Activated CD4-positive, alpha-beta memory T cell treated with anti-CD3 and anti-CD28 coated beads for 36 hours (primary cell): ENCODE measurements around the gene MTUS2. TPM values are rescaled to one million over a fixed set of nuclear protein-coding genes. Genes with fewer than 3 reads are reported as not detected.

Source experiments
- CTCF ChIA-PET: fragments of 350-600 bp; sonication (Branson Sonifier 250); formaldehyde crosslinking; loops from one replicate; lab custom pipeline; 2021; ENCODE audit warnings: antibody characterized with exemption, inconsistent platforms; lab: Charles Lee
- POLR2A ChIA-PET: fragments of 350-600 bp; sonication (Branson Sonifier 250); formaldehyde crosslinking; loops from one replicate; lab custom pipeline; 2021; ENCODE audit warnings: antibody characterized with exemption; lab: Charles Lee
- DNase-seq: peaks from one replicate; pipeline ENCODE4 v3.0.0-alpha.2; 2020
- H3K27ac Mint-ChIP-seq: one replicate; pipeline ENCODE4 v1.8.0; 2021; ENCODE audit warnings: mixed read lengths
- H3K27me3 Mint-ChIP-seq: one replicate; pipeline ENCODE4 v1.8.0; 2021; ENCODE audit warnings: mixed read lengths
- H3K36me3 Mint-ChIP-seq: one replicate; pipeline ENCODE4 v1.8.0; 2021; ENCODE audit warnings: mixed read lengths
- H3K4me1 Mint-ChIP-seq: one replicate; pipeline ENCODE4 v1.8.0; 2021; ENCODE audit warnings: low read depth, mixed read lengths
- H3K4me3 Mint-ChIP-seq: one replicate; pipeline ENCODE4 v1.8.0; 2021; ENCODE audit warnings: mild to moderate bottlenecking, mixed read lengths
- H3K9me3 Mint-ChIP-seq: one replicate; pipeline ENCODE4 v1.8.0; 2021; ENCODE audit warnings: mixed read lengths
- intact Hi-C: fragments of 100-400 bp; cut with micrococcal nuclease; formaldehyde crosslinking; loops from one replicate; pipeline ENCODE4 v1.15.1; 2023
- total RNA-seq, 2 experiments: library from RNA; stranded (reverse); gene quantifications; one replicate each; pipeline ENCODE4 v1.2.3, GENCODE V29; 2021

The MTUS2 gene
- total RNA-seq, 2 experiments from 2014 or later = not detected

GRCh38 chr13:29515372-29515771 is 695.2 kb downstream of the MTUS2 start:
- Mint-ChIP-seq H3K9me3 (no peaks in the 10 kb centered on the region), H3K4me1 (no peaks in the 10 kb centered on the region), H3K27me3 (no peaks in the 10 kb centered on the region), H3K36me3 (peaks cover 49% of the 10 kb centered on the region), H3K27ac (no peak overlapping the region), H3K4me3 (no peak overlapping the region)
- intact Hi-C loops = no loop called here
- POLR2A ChIA-PET = no interaction called here
- DNase-seq = no peak
- CTCF ChIA-PET = no interaction called here

- intact Hi-C loops = no loop called here
- POLR2A ChIA-PET = no interaction called here
- H3K9me3 Mint-ChIP-seq = no peaks in the 10 kb centered on the region
- H3K27me3 Mint-ChIP-seq = no peaks in the 10 kb centered on the region
- H3K4me1 Mint-ChIP-seq = no peaks in the 10 kb centered on the region
- CTCF ChIA-PET = no interaction called here
- H3K4me3 Mint-ChIP-seq = no peak overlapping the region
- no peak for DNase-seq
- no peak overlapping the region for H3K27ac Mint-ChIP-seq
- H3K36me3 Mint-ChIP-seq = peaks cover 52% of the 10 kb centered on the region
Measured at GRCh38 chr13:29516012-29516411, 695.9 kb downstream of the MTUS2 start.

DNA sequence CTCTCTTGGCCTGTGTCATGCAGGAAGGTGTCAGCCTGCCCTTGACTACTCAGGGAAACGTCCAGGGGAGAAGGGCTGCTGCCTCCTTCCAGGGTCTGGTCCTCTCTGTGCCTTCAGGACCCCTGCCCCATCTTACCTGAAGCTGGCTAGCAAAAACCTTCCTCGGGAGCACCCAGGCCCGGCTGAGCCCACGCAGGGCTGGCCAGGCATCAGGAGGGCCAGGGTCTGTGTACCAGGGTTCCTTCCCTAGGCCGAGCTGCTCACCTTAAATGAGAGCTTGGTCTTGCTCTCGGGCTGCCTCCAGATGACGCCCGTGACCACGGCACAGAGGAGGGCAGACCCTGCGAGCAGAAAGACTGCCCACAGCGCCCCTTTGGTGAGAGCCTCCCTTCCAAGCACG is 696.7 kb downstream of the MTUS2 start:
- no peak overlapping the region for H3K27ac Mint-ChIP-seq
- ChIA-PET POLR2A (interaction anchor here (0.6 kb wide), 1 partner anchor 125 kb away, joined by 3 read pairs; no protein-coding TSS in a partner anchor), CTCF (interaction anchor here (1.4 to 3.0 kb wide), 2 partner anchors 8 to 191 kb away, joined by 4 to 25 read pairs; no protein-coding TSS in a partner anchor)
- H3K4me1 Mint-ChIP-seq = no peaks in the 10 kb centered on the region
- H3K36me3 Mint-ChIP-seq = peaks cover 51% of the 10 kb centered on the region
- H3K9me3 Mint-ChIP-seq = no peaks in the 10 kb centered on the region
- DNase-seq = no peak
- H3K27me3 Mint-ChIP-seq = no peaks in the 10 kb centered on the region
- H3K4me3 Mint-ChIP-seq = no peak overlapping the region
- intact Hi-C loops = no loop called here

GRCh38 chr13:29519921-29520320 is 699.8 kb downstream of the MTUS2 start:
- intact Hi-C loops = no loop called here
- no peak for DNase-seq
- H3K36me3 Mint-ChIP-seq = peaks cover 61% of the 10 kb centered on the region
- POLR2A ChIA-PET = no interaction called here
- H3K27me3 Mint-ChIP-seq = no peaks in the 10 kb centered on the region
- H3K9me3 Mint-ChIP-seq = no peaks in the 10 kb centered on the region
- CTCF ChIA-PET = interaction anchor here (0.6 kb wide), 1 partner anchor 845 kb away, joined by 3 read pairs; no protein-coding TSS in a partner anchor
- no peak overlapping the region for H3K27ac Mint-ChIP-seq
- no peak overlapping the region for H3K4me3 Mint-ChIP-seq
- no peaks in the 10 kb centered on the region for H3K4me1 Mint-ChIP-seq

- H3K4me3 Mint-ChIP-seq = no peak overlapping the region
- no peaks in the 10 kb centered on the region for H3K4me1 Mint-ChIP-seq
- no peak for DNase-seq
- H3K27ac Mint-ChIP-seq = no peak overlapping the region
- ChIA-PET POLR2A (no interaction called here), CTCF (no interaction called here)
- H3K36me3 Mint-ChIP-seq = peaks cover 65% of the 10 kb centered on the region
- H3K9me3 Mint-ChIP-seq = no peaks in the 10 kb centered on the region
- intact Hi-C loops = no loop called here
- H3K27me3 Mint-ChIP-seq = no peaks in the 10 kb centered on the region
Measured at GRCh38 chr13:29520671-29521070, 700.5 kb downstream of the MTUS2 start.

DNA sequence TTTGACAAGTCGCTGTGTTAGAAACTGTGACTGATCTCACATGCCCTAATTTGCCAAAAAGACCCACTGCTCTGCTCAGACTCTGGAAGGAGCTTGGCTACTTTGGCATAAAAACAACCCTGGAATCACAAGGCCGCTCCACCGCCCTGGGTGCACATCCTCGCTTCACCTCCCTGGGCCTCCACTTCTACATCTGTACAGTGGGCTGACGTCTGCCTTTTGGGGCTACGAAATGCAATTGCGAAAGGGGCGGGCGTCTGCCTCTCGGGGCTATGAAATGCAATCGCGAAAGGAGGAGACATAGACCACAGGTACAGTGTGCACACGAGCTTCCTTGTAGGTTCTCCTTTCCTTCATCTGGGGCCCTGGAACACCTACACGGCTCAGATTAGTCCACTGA is 701.2 kb downstream of the MTUS2 start:
- Mint-ChIP-seq H3K9me3 (no peaks in the 10 kb centered on the region), H3K27me3 (no peaks in the 10 kb centered on the region), H3K27ac (no peak overlapping the region), H3K4me1 (no peaks in the 10 kb centered on the region), H3K36me3 (peaks cover 60% of the 10 kb centered on the region), H3K4me3 (no peak overlapping the region)
- ChIA-PET POLR2A (no interaction called here), CTCF (no interaction called here)
- intact Hi-C loops = no loop called here
- DNase-seq = no peak

- no peak for DNase-seq
- intact Hi-C loops = no loop called here
- Mint-ChIP-seq H3K4me1 (no peaks in the 10 kb centered on the region), H3K27ac (no peak overlapping the region), H3K9me3 (no peaks in the 10 kb centered on the region), H3K36me3 (peaks cover 59% of the 10 kb centered on the region), H3K27me3 (no peaks in the 10 kb centered on the region), H3K4me3 (no peak overlapping the region)
- CTCF ChIA-PET = no interaction called here
- POLR2A ChIA-PET = no interaction called here
Measured at GRCh38 chr13:29522044-29522685, 702.0 kb downstream of the MTUS2 start.

DNA sequence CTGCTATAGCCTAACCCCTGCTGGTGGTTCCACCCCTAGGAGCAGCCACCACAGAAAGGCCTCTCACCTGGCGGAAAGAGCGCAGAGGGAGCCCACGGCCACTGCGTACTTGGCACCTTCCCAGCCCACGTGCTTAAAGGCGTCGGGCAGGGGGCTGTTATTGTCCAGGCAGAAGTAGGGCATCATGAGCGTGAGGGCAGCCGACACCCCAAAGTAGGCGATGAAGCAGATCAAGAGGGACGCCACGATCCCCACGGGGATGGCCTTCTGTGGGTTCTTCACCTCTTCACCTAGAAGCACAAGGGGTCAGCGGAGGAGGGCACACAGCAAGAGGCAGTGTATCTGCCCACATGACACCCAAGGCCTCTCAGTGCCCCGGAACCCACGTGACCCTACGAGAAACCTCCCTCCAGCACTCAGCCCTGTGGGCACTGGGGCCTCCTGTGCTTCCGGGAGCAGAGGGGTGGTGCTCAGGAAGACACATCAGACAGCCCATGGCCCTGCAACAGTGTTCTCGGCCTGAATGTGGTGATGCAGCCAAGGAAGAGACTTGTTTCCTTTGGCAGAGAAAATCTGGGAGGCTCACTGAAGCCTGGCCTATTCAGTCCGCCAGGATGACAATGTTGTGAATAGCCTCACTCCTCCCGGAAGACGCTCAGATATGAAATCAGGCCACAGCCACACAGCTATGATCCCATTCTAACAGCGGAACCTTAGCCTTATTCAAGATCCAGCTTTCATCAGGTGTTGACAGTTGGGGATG is 703.2 kb downstream of the MTUS2 start:
- DNase-seq = no peak
- Mint-ChIP-seq H3K9me3 (no peaks in the 10 kb centered on the region), H3K4me3 (no peak overlapping the region), H3K4me1 (no peaks in the 10 kb centered on the region), H3K36me3 (peaks cover 56% of the 10 kb centered on the region), H3K27me3 (no peaks in the 10 kb centered on the region), H3K27ac (no peak overlapping the region)
- ChIA-PET POLR2A (no interaction called here), CTCF (no interaction called here)
- intact Hi-C loops = no loop called here

- Mint-ChIP-seq H3K4me1 (no peaks in the 10 kb centered on the region), H3K4me3 (no peak overlapping the region), H3K27ac (no peak overlapping the region), H3K36me3 (peaks cover 60% of the 10 kb centered on the region), H3K9me3 (no peaks in the 10 kb centered on the region), H3K27me3 (no peaks in the 10 kb centered on the region)
- ChIA-PET POLR2A (no interaction called here), CTCF (no interaction called here)
- intact Hi-C loops = no loop called here
- DNase-seq = no peak
Measured at GRCh38 chr13:29524176-29524575, 704.0 kb downstream of the MTUS2 start.

DNA sequence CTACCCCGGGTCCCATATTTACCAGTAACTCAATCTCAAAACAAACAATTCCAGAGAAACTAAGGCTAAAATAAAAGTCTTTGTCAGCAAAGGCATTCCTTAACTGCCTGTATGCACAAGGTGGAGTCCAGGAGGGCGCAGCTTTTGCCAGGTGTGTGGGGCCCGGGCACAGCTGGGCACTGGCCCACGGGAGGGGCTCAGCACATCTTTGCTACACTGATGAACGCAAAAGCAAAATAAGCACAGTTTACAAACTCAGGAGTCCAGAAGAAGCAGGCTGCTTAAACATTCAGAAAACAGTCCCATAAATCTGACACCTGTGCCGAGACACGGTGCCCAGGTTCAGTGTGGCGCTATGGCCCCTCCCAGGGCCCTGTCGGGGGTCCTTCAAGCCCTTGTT is 704.5 kb downstream of the MTUS2 start:
- ChIA-PET CTCF (no interaction called here), POLR2A (no interaction called here)
- H3K4me3 Mint-ChIP-seq = no peak overlapping the region
- no peaks in the 10 kb centered on the region for H3K4me1 Mint-ChIP-seq
- no peak overlapping the region for H3K27ac Mint-ChIP-seq
- intact Hi-C loops = no loop called here
- no peak for DNase-seq
- H3K27me3 Mint-ChIP-seq = no peaks in the 10 kb centered on the region
- H3K9me3 Mint-ChIP-seq = no peaks in the 10 kb centered on the region
- peaks cover 64% of the 10 kb centered on the region for H3K36me3 Mint-ChIP-seq

DNA sequence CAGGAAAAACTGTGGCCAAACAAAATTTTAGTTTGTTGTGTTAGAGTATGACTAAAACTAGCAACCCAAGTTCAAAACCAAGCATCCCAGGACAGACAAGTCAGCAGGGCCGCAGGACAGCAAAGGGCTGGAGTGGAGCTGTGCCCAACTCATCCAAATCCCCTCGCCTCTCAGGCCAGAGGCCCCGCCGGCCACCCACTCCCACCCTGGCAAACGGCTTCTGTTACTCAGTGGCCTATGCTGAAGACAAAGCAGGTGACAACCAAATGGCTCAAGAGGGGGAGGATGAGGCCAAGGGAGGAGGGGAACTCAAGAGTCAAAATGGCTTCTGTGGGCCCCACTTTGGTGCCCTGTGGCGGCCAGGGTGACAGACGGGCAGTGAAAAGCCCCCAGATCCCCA is 705.6 kb downstream of the MTUS2 start:
- Mint-ChIP-seq H3K4me3 (no peak overlapping the region), H3K27me3 (no peaks in the 10 kb centered on the region), H3K4me1 (no peaks in the 10 kb centered on the region), H3K36me3 (peaks cover 67% of the 10 kb centered on the region), H3K27ac (no peak overlapping the region), H3K9me3 (no peaks in the 10 kb centered on the region)
- intact Hi-C loops = no loop called here
- DNase-seq = no peak
- POLR2A ChIA-PET = no interaction called here
- CTCF ChIA-PET = interaction anchor here (1.7 kb wide), 1 partner anchor 18 kb away, joined by 5 read pairs; no protein-coding TSS in a partner anchor

- ChIA-PET CTCF (interaction anchor here (1.7 kb wide), 1 partner anchor 19 kb away, joined by 5 read pairs; no protein-coding TSS in a partner anchor), POLR2A (no interaction called here)
- Mint-ChIP-seq H3K27me3 (no peaks in the 10 kb centered on the region), H3K4me1 (no peaks in the 10 kb centered on the region), H3K36me3 (peaks cover 64% of the 10 kb centered on the region), H3K9me3 (no peaks in the 10 kb centered on the region), H3K27ac (no peak overlapping the region), H3K4me3 (no peak overlapping the region)
- DNase-seq = no peak
- intact Hi-C loops = no loop called here
Measured at GRCh38 chr13:29526741-29527140, 706.6 kb downstream of the MTUS2 start.
